HK-2 (cell line): ENCODE data around the gene AOPEP.
"Not testable (repeated sequence)": the region's sequence is repeated elsewhere in the genome, so short reads cannot be mapped to it uniquely, and the experiment has no call there.

Experiments
- DNase-seq: peaks from one replicate; pipeline ENCODE4 v3.0.0-alpha.2; 2018; ENCODE audit not compliant: unreplicated experiment

AOPEP gene

DNA sequence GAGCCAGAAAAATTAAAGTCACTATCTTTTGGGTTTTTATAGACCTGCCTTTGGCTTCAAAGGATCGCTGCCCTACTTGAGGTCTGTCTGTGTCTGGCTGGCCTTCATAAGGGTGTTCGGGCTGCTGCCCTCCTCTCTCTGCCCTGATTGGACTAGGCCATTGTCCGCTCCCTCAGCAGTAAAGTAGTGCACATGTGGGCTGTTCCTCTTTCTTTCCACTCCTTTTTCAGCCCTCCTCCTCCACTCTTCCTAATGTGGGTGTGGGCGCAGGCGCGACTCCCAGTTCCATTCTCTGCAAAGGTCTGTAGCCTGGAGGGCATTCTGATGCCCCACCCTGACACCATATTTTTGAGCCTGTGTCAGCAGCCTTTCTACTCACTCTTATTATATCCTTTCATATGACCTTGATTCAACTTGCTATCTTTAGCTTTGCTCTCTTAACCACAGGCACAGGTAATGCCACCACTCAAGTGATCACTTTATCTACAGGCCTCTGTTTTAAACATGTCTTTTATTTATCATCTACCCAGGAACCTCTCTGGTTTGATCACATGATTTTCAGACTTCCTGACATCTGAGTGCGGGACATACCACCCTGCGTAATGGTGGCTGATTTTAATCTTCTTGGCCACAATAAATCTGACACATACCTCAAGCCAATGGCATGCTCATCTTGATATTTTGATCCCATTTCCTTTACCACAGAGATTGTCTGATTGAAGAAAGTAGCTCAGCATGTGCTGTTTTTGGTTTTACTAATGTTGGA, 144.5 kb downstream of the AOPEP start:
- no peak for DNase-seq

DNA sequence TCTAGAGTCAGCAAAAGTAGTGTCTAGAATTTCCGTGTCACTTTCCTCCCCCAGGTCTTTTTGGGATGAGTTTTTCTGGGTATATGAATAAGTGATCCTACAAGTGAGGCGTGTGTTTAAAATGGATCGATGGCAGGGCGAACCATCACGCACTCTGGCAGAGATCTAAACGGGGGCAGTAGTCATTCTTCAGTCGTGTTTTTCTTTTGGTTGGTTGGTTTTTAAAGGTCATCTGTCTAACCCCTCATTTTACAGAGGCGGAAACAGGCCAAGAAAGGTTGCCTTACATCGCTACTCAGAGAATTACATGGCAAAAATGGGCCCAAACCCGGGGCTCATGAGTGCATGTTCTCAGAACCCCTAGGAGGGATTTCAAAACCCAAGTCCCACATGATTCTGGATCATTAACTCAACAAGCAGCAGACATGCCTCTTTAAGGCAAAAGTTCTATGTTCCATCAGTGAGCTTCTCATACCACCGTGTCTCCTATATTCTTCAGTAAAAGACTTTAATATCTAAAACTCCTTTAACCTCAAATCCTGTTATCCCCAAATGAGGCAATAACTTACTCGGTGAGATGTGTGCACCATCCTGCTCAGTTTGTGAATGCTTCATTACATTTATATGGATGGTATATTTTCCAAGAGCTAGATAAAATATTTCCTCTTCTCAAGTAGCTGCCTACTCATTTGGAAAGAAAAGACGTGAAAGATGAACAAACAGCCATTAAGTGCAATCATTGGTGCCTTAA, 145.8 kb downstream of the AOPEP start:
- no peak for DNase-seq

DNA sequence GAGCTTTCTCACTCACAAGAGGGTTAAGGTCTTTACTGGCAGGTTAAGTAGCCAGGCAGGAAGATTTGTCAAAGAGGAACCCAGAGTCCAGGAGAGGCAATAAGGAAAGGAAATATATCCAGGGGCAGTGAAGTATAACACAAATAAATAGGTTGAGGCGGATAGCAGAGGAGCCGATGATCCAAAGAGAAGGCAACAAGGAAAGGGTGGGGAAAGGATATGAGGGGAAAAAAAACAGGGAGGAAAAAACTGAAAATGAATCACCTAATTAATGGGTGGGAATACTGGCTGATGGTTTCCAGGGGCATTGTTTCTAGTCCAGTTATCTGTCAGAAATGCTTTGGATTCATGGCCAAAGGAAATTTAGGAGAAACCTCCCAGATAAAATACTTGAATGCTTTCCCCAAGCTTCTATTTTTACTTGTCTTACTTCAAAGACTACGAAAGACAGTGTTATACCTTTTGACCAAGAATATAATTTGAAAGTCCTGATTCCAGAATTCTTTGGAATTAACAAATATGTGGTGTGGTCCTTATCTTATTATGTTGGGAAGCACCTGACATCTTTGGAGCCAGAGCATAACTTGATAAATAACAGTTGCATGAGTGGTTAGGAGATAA, 146.5 kb downstream of the AOPEP start:
- no peak for DNase-seq

DNA sequence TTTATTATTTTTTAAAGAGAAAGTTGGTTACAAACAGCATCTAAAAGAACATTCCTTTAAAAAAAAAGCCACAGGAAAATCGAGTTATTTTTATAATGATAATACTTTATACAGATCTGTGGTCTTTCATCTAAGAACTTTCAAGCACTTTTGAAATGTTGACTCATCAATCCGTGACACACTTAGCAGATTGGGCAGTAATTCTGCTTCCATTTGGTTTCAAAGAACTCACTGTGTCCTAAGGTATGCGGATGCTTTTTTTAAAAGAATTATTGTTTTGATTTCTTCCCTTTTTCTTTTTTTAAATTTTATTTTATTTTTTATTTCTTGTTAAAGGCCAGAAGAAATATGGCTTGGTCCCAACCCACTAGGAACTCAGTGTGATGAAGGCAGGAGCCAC, 147.8 kb downstream of the AOPEP start:
- DNase-seq = no peak

DNA sequence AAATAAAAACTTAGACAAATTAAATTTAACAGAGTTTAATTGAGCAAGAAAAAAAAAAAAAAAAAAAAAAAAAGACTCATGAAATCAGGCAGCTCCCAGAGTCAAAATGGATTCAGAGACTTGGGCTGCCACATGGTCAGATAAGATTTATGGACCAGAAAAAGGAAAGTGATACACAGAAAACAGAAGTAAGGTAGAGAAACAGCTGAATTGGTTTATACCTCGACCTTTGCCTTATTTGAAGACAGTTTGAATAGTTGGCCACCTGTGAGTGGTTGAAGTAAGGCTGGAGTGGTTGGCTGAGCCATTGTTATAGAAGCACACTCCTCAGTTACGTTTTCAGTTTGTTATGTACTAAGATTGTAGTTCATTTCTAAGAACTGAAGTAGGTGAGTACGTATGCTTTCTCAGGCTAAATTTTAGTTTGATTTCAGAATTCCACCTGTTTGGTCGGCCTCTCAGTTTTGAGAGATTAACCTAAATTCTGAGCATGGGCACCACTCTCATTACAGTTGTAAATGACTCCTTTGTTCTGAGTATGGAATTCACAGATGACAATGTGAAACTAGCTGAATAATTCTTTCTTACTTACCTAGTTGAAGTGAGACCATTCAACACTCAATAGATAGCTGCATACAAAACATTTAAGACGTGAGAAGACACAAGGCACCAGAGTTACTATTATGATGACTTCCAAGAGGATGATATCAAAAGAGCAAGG, 149.0 kb downstream of the AOPEP start:
- no peak for DNase-seq

DNA sequence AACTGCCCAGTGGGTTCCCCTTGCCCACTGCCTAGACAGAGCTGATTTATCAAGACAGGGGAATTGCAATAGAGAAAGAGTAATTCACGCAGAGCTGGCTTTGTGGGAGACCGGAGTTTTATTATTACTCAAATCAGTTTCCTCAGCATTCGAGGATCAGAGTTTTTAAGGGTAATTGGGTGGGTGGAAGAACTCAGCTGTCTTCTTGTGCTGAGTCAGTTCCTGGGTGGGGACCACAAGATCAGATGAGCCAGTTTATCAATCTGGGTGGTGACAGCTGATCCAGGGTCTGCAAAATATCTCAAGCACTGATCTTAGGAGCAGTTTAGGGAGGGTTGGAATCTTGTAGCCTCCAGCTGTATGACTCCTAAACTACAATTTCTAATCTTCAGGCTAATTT, 152.3 kb downstream of the AOPEP start:
- not testable (repeated sequence) for DNase-seq

DNA sequence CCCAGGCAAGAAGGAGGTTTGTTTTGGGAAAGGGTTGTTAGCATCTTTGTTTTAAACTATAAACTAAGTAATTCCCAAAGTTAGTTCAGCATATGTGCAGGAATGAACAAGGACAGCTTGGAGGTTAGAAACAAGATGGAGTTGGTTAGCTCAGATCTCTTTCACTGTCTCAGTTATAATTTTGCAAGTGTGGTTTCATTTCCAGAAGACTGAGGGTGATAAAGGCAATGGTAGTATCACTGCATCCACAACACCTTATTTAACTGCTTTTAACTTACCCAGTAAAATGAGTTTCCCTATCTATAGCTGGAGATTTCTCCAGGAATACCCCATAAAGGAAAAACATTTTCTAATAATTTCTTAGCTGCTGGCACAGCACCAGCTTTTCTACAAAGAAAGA, 152.7 kb downstream of the AOPEP start:
- no peak for DNase-seq

DNA sequence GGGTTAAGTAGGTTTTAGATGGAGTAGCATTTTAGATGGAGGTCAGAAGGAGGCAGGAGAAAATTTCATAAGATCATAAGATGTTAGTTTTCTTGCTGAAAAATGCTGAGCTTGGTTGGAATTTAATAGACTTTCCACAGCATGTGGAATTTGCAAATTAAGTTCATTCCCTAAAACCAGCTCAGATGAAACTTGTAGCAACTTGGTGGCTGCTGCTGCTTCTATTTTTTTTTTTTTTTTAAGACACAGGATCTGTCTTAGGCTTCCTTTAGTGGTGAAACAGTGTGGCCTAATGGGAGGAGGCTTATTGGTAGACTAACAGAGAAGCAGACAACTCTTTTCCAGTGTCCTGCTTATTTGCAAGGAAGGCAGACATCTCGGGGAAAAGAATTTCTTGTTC, 154.5 kb downstream of the AOPEP start:
- no peak for DNase-seq

DNA sequence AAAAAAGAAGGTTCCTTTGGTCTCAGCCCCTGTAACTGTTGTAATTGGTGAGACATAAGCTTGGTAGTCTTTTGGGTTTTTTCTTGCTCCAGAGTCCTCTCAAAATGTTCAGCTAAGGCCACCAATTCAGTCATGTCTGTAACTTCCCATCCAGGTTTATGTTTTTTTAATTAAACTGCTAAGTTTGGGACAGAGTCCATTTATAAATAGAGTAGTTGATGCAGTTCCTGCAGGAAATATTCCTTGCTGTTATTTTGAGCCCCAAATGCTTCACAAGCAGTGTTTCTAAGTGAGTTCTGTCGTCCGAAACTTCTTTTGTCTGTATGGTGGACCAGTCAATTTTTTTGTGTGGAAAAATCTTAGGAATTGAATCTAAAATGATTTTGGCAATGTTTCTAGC, 155.0 kb downstream of the AOPEP start:
- DNase-seq = no peak

DNA sequence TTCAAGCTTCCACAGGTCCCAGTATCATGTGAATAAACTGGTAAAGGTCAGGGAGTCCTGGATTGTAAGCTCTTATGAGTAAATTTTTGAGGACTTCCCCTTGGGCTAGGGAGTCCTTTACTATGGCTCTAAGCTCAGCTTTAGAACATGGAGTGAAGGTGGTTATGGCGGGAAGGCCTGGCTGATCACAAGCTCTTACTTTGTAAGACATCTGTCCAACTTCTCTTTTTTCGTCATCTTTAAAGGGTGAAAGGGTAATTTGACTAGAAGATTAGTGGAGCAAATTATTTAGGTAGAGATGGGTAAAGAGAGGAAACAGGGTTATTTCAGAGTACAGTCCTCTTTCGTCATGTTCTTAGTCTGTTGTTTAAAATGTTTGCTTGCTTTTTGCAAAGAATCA, 155.4 kb downstream of the AOPEP start:
- no peak for DNase-seq

DNA sequence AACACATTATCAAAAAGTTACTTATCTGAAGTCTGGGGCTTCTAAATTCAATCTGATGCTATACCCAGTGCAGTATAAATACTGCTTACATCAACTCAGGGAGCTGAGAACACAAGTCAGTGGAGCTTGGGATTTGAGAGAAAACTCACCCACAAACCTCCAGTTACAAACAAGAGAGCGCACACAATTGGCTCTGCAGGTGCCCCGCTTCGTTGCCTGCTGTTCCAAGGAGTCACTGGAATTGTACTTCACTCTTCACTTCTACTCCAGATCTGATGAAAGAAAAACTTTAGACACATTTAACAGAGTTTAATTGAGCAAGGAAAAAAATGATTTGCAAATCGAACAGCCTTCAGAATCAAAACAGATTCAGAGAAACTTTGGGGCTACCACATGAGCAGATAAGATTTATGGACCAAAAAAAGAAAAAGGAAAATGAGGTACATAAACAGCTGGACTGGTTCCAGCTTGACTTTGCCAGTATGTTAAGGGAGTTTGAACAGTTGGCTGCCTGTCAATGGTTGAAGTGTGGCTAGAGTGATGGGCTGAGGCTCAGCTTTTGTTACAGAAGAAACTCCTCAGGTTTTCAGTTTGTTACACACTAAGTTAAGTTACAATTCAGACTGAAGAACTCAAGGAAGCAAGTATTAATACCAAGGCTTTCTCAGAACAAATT, 156.6 kb downstream of the AOPEP start:
- DNase-seq = no peak

DNA sequence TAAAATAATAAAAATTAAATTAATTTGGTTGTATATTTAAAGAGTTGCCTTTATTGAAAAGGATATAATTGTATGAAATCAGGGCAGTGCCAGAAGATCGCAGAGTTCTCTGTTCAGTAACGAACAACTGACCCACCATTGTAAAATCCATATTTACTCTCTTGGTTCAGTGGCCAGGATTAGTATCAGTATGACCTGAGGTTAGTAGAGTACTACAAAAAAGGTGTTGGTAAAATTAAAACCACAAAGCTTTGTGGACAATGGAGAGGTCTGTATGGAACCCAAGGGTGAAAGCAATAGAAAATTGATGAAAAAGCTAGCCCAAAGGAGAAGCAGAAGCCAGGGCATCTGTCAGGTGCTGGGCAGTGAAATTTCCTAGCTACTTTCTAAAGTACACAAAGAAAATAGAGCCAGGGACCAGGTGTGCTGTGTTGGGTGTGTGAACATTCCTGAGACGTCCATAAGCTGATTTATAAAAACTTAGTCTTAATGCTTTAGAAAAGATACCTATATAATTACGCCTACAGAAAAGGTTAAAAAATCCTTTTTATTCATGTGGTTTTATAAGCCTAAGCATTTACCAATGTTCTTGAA, 159.5 kb downstream of the AOPEP start:
- no peak for DNase-seq

DNA sequence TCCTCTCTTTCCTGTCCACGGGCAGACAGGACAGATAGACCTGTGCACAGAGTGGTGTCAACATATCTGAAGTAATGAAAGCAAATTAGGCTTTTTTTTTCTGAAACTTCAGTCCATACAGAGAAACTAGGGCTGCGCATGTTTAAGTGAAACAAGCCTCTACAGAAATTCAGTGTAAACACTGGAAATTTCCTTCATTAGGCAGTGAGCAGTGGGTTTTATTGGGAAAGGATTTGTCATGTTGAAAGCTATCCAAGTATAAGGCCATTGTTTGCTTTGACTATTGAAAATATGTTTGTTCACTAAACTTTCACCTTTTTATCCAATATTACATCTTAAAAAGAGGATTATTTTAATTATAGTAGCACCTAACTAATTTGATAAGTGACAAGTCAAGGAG, 161.2 kb downstream of the AOPEP start:
- no peak for DNase-seq

DNA sequence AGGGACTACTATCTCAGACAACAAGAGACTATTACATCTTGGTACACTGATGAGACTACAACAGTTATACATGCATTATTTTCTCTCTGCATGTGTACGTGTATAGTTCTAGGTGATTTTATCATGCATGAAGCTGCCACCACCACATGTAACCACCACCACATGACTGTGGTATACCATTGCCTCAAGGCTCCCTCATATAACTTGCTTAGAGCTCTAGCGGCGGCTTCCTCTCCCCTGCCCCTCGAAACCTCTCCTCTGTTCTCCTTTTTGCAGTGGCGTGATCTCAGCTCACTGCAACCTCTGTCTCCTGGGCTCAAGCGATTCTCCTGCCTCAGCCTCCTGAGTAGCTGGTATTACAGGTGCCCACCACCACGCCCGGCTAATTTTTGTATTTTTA, 162.3 kb downstream of the AOPEP start:
- DNase-seq = no peak

DNA sequence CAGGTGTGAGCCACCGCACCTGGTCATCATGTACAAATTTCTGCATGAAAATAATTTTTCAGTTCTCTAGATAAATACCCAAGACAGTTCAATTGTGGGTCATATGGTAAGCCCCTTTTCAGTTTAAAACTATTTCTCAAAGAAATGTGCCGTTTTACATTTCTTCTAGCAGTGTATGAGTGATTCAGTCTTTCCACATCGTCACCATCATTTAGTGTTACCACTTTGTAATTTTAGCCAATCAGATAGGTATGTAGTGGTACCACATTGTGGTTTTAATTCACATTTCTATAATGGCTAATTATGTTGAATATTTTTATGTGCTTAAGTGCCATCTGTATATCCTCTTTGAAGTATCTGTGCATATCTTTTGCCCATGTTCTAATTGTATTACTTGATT, 163.1 kb downstream of the AOPEP start:
- DNase-seq = no peak

DNA sequence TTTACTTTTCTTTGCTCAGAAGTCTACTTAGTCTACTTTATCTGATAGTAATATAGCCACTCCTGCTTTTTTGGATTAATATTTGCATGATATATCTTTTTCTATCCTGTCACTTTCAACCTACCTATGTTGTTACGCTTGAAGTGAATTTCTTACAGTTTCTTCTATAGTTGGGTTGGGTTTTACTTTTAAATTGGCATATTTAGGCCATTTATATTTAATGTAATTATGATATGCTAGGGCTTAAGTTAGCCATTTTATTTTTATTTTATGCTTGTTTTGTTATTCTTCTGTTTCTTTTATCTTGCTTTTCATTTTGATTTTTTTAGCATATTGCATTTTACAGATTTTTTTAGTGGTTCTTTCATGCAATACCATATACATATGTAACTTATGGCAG, 164.7 kb downstream of the AOPEP start:
- DNase-seq = no peak

DNA sequence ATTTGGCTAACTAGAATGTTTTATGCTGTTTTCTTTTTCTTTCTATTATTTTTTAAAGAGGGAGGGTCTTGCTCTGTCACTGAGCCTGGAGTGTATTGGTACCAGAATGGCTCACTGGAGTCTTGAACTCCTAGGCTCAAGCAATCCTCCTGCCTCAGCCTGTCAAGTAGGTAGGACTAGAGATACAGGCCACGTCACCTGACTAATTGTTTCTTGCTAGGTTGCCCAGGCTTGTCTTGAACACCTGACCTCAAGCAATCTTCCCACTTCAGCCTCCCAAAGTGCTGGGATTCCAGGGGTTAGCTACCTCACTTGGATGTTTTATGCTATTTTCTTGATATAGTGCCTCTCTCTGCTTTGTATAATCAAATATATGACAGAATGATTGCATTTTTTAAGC, 166.2 kb downstream of the AOPEP start:
- DNase-seq = no peak

DNA sequence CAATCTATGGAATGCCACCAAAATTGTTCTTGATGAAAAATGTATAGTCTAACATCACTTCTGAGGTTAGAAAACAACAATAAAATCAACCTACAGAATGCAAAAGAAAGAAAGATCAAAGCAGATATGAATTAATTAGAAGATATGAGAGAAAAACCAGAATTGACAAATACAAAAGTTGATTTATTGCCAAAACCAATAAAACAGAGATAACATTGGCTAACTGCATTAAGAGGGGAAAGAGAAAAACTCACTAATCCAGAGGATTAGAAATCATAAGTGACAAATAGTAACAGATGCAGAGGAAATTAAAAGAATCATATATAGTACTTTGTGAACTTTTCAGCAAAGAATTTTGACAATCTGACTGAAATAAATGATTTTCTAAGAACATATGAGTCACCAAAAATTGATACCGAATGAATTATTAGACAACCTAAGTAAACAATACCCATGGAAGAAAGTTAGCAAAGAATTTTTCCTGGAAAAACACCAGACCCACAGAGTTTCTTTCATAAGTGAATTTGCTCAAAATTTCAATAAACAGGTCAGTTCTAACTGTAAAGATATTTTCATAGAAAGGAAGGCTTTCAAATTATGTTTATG, 167.7 kb downstream of the AOPEP start:
- DNase-seq = no peak

DNA sequence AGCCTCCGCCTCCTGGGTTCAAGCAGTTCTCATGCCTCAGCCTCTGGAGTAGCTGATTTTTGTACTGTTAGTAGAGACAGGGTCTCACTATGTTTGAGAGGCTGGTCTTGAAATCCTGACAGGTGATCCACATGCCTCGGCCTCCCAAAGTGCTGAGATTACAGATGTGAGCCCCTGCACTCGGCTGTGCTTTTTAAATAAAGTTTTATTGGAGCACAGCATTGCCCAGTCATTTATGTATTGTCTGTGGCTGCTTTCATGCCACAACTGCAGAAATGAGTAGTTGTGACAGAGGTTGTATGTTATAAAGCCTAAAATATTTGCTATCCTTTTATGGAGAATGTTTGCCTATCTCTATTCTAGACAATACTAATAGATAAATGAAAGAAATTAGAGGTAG, 169.2 kb downstream of the AOPEP start:
- no peak for DNase-seq

DNA sequence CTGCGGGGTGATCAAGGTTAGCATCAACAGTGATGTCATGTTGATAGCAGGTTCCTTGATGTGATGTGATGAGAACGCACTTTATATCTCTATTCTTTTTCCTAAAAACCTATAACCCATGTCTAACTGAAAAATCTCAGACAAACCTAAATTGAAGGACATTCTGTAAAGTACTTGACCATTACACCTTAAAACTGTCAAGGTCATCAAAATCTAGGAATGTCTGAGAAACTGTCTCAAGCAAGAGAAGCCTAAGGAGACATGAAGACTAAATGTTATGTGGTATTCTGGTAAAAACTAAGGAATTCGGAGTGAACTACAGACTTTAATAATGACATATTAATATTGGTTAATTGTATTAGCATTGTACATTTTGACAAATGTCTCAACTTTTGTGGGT, 170.0 kb downstream of the AOPEP start:
- DNase-seq = no peak
